SK-N-SH treated with all-trans-retinoic acid at 6 μM for 48 hours (cell line): ENCODE data around the gene LSM14A.

Experiments used
- BACH2 ChIP-seq: fragments of 250-450 bp; sonication (Bioruptor Pico); IDR thresholded peaks from 2 replicates; pipeline ENCODE4 v1.9.0; 2021; ENCODE audit warnings: mild to moderate bottlenecking, borderline replicate concordance
- ESRRG ChIP-seq: fragments of 250-450 bp; sonication (Bioruptor Pico); IDR thresholded peaks from 2 replicates; pipeline ENCODE4 v1.6.1; 2021; ENCODE audit warnings: mild to moderate bottlenecking
- GLIS3 ChIP-seq: fragments of 250-450 bp; sonication (Bioruptor Pico); IDR thresholded peaks from 2 replicates; pipeline ENCODE4 v1.5.0; 2020; ENCODE audit warnings: mild to moderate bottlenecking, moderate library complexity
- ISL1 ChIP-seq: fragments of 250-450 bp; sonication (Bioruptor Pico); IDR thresholded peaks from 2 replicates; pipeline ENCODE4 v2.1.2; 2022; ENCODE audit warnings: mild to moderate bottlenecking, moderate library complexity
- RARB ChIP-seq: fragments of 250-450 bp; sonication (Bioruptor Pico); IDR thresholded peaks from 2 replicates; pipeline ENCODE4 v1.8.0; 2021; ENCODE audit warnings: mild to moderate bottlenecking, moderate library complexity
- ZFP3 ChIP-seq: fragments of 250-450 bp; sonication (Bioruptor Pico); IDR thresholded peaks from 2 replicates; pipeline ENCODE4 v1.5.0; 2020; ENCODE audit warnings: mild to moderate bottlenecking, moderate library complexity
- ZFP30 ChIP-seq: fragments of 450-650 bp; formaldehyde crosslinking; IDR thresholded peaks from 2 replicates; pipeline ENCODE4 v1.5.0; 2022; ENCODE audit warnings: mild to moderate bottlenecking, moderate library complexity
- ZNF8 ChIP-seq: fragments of 450-650 bp; formaldehyde crosslinking; IDR thresholded peaks from 2 replicates; pipeline ENCODE4 v1.5.0; 2020; ENCODE audit warnings: mild to moderate bottlenecking, moderate library complexity
- TF ChIP-seq, protein P1 (sequence below): fragments of 250-450 bp; sonication (Bioruptor Pico); IDR thresholded peaks from 2 replicates; pipeline ENCODE4 v1.5.0; 2020; ENCODE audit warnings: mild to moderate bottlenecking, moderate library complexity
- TF ChIP-seq, protein P2 (sequence below): fragments of 250-450 bp; sonication (Bioruptor Pico); IDR thresholded peaks from 2 replicates; pipeline ENCODE4 v1.8.0; 2021; ENCODE audit warnings: low read depth, mild to moderate bottlenecking, moderate library complexity, borderline replicate concordance
- TF ChIP-seq, protein P3 (sequence below): fragments of 250-450 bp; sonication (Bioruptor Pico); IDR thresholded peaks from 2 replicates; pipeline ENCODE4 v1.5.1; 2020; ENCODE audit warnings: low read depth, mild to moderate bottlenecking, moderate library complexity

DNA sequence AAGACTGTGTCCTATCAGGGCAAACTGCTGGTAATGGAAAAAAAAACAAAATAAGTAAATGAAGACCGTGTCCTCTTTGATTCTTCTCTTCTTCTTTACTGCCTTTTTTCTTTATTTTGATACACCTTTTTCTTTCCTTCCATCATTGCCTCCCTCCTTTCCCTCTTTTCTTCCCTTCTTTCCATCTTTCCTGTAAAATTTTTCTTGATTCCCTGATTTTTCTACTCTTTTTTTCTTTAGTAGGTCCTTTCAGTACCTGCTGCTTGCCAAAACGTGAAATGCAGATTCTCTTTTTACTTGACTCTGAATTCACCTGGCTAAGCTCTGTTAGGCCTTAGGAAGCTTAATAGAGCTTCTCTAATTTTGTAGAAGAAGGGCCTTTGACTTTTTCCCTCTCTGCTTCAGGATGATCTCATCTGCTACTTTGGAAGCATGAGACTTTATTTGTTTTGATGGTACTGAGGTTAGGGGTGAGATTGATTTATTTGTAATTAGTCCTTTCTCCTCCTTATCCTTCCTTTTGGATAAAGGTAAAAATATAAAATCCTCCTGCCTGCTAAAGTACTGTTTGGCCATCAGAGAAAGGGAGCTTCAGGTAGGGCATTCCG, 19.2 kb downstream of the LSM14A start:
- TF ChIP-seq, protein P1, sequence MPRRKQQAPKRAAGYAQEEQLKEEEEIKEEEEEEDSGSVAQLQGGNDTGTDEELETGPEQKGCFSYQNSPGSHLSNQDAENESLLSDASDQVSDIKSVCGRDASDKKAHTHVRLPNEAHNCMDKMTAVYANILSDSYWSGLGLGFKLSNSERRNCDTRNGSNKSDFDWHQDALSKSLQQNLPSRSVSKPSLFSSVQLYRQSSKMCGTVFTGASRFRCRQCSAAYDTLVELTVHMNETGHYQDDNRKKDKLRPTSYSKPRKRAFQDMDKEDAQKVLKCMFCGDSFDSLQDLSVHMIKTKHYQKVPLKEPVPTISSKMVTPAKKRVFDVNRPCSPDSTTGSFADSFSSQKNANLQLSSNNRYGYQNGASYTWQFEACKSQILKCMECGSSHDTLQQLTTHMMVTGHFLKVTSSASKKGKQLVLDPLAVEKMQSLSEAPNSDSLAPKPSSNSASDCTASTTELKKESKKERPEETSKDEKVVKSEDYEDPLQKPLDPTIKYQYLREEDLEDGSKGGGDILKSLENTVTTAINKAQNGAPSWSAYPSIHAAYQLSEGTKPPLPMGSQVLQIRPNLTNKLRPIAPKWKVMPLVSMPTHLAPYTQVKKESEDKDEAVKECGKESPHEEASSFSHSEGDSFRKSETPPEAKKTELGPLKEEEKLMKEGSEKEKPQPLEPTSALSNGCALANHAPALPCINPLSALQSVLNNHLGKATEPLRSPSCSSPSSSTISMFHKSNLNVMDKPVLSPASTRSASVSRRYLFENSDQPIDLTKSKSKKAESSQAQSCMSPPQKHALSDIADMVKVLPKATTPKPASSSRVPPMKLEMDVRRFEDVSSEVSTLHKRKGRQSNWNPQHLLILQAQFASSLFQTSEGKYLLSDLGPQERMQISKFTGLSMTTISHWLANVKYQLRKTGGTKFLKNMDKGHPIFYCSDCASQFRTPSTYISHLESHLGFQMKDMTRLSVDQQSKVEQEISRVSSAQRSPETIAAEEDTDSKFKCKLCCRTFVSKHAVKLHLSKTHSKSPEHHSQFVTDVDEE (CRISPR knock-in tag) = no peak
- no peak for TF ChIP-seq BACH2 (CRISPR knock-in tag)
- TF ChIP-seq ZFP3 (CRISPR knock-in tag) = no peak
- TF ChIP-seq ZNF8 = no peak
- no peak for TF ChIP-seq ESRRG
- TF ChIP-seq, protein P2, sequence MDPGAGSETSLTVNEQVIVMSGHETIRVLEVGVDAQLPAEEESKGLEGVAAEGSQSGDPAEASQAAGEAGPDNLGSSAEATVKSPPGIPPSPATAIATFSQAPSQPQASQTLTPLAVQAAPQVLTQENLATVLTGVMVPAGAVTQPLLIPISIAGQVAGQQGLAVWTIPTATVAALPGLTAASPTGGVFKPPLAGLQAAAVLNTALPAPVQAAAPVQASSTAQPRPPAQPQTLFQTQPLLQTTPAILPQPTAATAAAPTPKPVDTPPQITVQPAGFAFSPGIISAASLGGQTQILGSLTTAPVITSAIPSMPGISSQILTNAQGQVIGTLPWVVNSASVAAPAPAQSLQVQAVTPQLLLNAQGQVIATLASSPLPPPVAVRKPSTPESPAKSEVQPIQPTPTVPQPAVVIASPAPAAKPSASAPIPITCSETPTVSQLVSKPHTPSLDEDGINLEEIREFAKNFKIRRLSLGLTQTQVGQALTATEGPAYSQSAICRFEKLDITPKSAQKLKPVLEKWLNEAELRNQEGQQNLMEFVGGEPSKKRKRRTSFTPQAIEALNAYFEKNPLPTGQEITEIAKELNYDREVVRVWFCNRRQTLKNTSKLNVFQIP (CRISPR knock-in tag) = no peak
- TF ChIP-seq RARB (CRISPR knock-in tag) = no peak
- TF ChIP-seq, protein P3, sequence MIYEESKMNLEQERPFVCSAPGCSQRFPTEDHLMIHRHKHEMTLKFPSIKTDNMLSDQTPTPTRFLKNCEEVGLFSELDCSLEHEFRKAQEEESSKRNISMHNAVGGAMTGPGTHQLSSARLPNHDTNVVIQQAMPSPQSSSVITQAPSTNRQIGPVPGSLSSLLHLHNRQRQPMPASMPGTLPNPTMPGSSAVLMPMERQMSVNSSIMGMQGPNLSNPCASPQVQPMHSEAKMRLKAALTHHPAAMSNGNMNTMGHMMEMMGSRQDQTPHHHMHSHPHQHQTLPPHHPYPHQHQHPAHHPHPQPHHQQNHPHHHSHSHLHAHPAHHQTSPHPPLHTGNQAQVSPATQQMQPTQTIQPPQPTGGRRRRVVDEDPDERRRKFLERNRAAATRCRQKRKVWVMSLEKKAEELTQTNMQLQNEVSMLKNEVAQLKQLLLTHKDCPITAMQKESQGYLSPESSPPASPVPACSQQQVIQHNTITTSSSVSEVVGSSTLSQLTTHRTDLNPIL (CRISPR knock-in tag) = no peak
- TF ChIP-seq ZFP30 (CRISPR knock-in tag) = no peak
- no peak for TF ChIP-seq GLIS3
- no peak for TF ChIP-seq ISL1
